ENCODE measurements around the gene PPAT. TPM values are rescaled to one million over a fixed set of nuclear protein-coding genes. Genes with fewer than 3 reads are reported as not detected.
"Not testable (repeated sequence)": the region's sequence is repeated elsewhere in the genome, so short reads cannot be mapped to it uniquely, and the experiment has no call there.

The PPAT gene
- total RNA-seq, 1 donor, result 8.3 TPM

DNA sequence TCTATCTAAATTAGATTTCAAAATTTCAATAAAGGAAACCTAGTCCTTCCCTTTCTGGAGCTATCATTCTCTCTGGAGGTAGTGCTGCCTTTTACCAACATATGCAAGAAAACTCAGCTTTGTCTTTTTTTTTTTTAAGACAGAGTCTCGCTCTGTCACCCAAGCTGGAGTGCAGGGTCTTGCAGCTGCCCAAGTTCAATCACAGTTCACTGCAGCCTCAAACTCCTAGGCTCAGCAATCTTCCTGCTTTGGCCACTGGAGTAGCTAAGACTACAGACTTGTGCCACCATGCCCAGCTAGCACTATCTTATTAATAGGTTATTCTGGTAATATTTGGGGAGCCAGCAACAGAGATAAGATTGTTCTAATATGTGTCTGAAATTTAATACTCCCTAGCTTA is 60.5 kb downstream of the PPAT start:
- Histone ChIP-seq H3K79me2 (ENCODE audit: insufficient read depth, low read length) (no peaks in the 10 kb centered on the region), H4K20me1 (ENCODE audit: insufficient read depth, low read length) (no peaks in the 10 kb centered on the region), H3K4me3 (ENCODE audit: insufficient read depth, low read length) (no peak overlapping the region), H3K9me3 (ENCODE audit: low read depth, low read length) (no peaks in the 10 kb centered on the region), H3K36me3 (ENCODE audit: insufficient read depth, low read length) (peaks cover under 1% of the 10 kb centered on the region), H3K27me3 (ENCODE audit: insufficient read depth, low read length) (no peaks in the 10 kb centered on the region), H2AFZ (ENCODE audit: low read length) (no peak overlapping the region), H3K27ac (ENCODE audit: low read depth, low read length) (no peak overlapping the region), H3K4me1 (ENCODE audit: insufficient read depth, low read length) (no peaks in the 10 kb centered on the region), H3K4me2 (ENCODE audit: insufficient read depth, low read length) (no peak overlapping the region)
- no peak for DNase-seq (ENCODE audit: insufficient read length, low spot score, missing footprints)
- TF ChIP-seq, protein P1, sequence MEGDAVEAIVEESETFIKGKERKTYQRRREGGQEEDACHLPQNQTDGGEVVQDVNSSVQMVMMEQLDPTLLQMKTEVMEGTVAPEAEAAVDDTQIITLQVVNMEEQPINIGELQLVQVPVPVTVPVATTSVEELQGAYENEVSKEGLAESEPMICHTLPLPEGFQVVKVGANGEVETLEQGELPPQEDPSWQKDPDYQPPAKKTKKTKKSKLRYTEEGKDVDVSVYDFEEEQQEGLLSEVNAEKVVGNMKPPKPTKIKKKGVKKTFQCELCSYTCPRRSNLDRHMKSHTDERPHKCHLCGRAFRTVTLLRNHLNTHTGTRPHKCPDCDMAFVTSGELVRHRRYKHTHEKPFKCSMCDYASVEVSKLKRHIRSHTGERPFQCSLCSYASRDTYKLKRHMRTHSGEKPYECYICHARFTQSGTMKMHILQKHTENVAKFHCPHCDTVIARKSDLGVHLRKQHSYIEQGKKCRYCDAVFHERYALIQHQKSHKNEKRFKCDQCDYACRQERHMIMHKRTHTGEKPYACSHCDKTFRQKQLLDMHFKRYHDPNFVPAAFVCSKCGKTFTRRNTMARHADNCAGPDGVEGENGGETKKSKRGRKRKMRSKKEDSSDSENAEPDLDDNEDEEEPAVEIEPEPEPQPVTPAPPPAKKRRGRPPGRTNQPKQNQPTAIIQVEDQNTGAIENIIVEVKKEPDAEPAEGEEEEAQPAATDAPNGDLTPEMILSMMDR (IDR thresholded peaks at IDR 0.05; ENCODE audit: extremely low read depth, low read depth, low read length), result no peak

DNA sequence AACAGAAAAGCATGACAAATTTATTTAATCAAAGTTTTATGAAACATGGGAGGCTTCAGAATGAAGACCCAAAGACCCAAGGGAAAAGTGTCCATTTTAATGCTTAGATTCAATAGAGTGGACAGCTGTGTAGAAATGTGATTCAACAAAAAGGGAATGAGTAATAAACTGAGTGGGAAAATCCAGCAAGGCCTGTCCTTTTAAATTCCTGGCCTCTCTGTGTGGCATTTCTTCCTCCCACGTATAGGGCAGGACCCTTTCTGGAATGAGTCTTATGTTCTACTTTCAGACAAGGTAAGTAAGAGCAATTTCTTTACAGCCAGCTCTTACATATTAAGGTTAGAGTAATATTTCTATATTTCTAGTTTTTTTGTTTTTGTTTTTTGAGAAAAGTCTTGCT is 62.6 kb downstream of the PPAT start:
- Histone ChIP-seq H3K27me3 (ENCODE audit: insufficient read depth, low read length) (no peaks in the 10 kb centered on the region), H3K4me2 (ENCODE audit: insufficient read depth, low read length) (no peak overlapping the region), H3K36me3 (ENCODE audit: insufficient read depth, low read length) (peaks cover 5% of the 10 kb centered on the region), H3K79me2 (ENCODE audit: insufficient read depth, low read length) (no peaks in the 10 kb centered on the region), H3K4me3 (ENCODE audit: insufficient read depth, low read length) (no peak overlapping the region), H2AFZ (ENCODE audit: low read length) (no peak overlapping the region), H3K9me3 (ENCODE audit: low read depth, low read length) (no peaks in the 10 kb centered on the region), H4K20me1 (ENCODE audit: insufficient read depth, low read length) (no peaks in the 10 kb centered on the region), H3K4me1 (ENCODE audit: insufficient read depth, low read length) (no peaks in the 10 kb centered on the region), H3K27ac (ENCODE audit: low read depth, low read length) (no peak overlapping the region)
- TF ChIP-seq, protein P1 (IDR thresholded peaks at IDR 0.05; ENCODE audit: extremely low read depth, low read depth, low read length), result no peak
- DNase-seq (ENCODE audit: insufficient read length, low spot score, missing footprints), result peak; percentile 57

DNA sequence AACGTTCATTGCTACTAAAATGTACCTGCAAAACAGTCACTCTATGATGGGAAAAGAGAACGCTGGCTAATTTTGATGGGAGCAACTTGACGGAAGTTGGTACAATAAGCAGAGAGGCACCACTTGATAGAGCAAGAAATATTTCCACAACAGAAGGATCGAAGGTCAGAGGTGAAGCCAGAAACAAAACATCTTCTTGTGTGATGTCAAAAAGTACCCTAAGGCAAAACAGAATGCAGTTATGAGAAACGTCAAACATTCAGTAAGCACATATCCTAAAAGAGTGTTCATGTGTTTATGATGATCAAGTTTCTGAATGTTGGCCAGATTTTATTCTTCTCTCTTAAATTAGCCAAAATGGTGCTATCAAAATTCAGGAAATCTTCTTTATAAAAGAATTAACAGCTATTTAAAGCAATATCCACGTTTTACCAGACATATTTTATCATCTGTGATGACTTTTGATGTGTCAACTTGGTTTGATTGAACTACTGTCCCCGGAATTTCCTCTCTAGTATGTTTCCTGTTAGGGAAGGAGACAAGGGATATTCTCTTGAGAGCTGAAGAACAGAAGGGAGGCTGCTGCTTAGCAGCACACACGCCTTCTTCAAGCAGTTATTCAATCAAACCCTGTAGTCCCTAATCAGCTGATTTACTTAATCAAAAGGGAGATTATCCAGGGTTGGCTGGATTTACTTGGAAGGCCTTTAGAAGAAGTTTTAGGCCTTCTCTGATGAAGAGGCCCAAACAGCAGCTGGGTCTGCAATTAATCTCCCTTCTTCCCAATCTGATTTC is 63.8 kb downstream of the PPAT start:
- Histone ChIP-seq H3K27me3 (ENCODE audit: insufficient read depth, low read length) (no peaks in the 10 kb centered on the region), H3K36me3 (ENCODE audit: insufficient read depth, low read length) (peaks cover 5% of the 10 kb centered on the region), H2AFZ (ENCODE audit: low read length) (peak overlapping the region; percentile 0), H3K4me3 (ENCODE audit: insufficient read depth, low read length) (no peak overlapping the region), H3K4me1 (ENCODE audit: insufficient read depth, low read length) (no peaks in the 10 kb centered on the region), H3K27ac (ENCODE audit: low read depth, low read length) (no peak overlapping the region), H3K79me2 (ENCODE audit: insufficient read depth, low read length) (no peaks in the 10 kb centered on the region), H3K4me2 (ENCODE audit: insufficient read depth, low read length) (no peak overlapping the region), H4K20me1 (ENCODE audit: insufficient read depth, low read length) (no peaks in the 10 kb centered on the region), H3K9me3 (ENCODE audit: low read depth, low read length) (no peaks in the 10 kb centered on the region)
- no peak for DNase-seq (ENCODE audit: insufficient read length, low spot score, missing footprints)
- TF ChIP-seq, protein P1 (IDR thresholded peaks at IDR 0.05; ENCODE audit: extremely low read depth, low read depth, low read length), result no peak

DNA sequence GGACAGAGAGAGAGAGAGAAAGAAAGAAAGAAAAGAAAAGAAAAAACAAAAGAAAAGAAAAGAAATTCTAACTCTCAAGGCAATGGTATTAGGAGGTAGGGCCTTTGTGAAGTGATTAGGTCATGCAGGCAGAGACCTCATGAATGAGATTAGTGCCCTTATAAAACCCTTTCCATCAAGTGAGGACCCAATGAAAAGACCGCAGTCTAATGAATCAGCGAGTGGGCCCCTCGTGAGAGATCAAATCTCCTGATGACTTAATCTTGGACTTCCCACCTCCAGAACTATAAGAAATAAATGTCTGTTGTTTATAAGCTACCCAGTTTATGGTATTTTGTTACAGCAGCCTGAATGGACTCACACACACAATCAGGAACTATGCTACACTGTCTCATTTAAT is 65.0 kb downstream of the PPAT start:
- Histone ChIP-seq H3K27me3 (ENCODE audit: insufficient read depth, low read length) (no peaks in the 10 kb centered on the region), H3K27ac (ENCODE audit: low read depth, low read length) (no peak overlapping the region), H4K20me1 (ENCODE audit: insufficient read depth, low read length) (no peaks in the 10 kb centered on the region), H3K4me3 (ENCODE audit: insufficient read depth, low read length) (no peak overlapping the region), H3K4me1 (ENCODE audit: insufficient read depth, low read length) (no peaks in the 10 kb centered on the region), H3K4me2 (ENCODE audit: insufficient read depth, low read length) (no peak overlapping the region), H3K36me3 (ENCODE audit: insufficient read depth, low read length) (peaks cover 5% of the 10 kb centered on the region), H2AFZ (ENCODE audit: low read length) (no peak overlapping the region), H3K79me2 (ENCODE audit: insufficient read depth, low read length) (no peaks in the 10 kb centered on the region), H3K9me3 (ENCODE audit: low read depth, low read length) (no peaks in the 10 kb centered on the region)
- TF ChIP-seq, protein P1 (IDR thresholded peaks at IDR 0.05; ENCODE audit: extremely low read depth, low read depth, low read length), result no peak
- DNase-seq (ENCODE audit: insufficient read length, low spot score, missing footprints), result no peak

DNA sequence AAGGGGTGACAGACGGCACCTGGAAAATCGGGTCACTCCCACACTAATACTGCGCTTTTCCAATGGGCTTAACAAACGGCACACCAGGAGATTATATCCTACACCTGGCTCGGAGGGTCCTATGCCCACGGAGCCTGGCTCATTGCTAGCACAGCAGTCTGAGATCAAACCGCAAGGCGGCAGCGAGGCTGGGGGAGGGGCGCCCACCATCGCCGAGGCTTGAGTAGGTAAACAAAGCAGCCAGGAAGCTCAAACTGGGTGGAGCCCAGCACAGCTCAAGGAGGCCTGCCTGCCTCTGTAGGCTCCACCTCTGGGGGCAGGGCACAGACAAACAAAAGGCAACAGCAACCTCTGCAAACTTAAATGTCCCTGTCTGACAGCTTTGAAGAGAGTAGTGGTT is 72.4 kb downstream of the PPAT start:
- not testable (repeated sequence) for H3K36me3 ChIP-seq (ENCODE audit: insufficient read depth, low read length); H2AFZ ChIP-seq (ENCODE audit: low read length); H3K27ac ChIP-seq (ENCODE audit: low read depth, low read length); H4K20me1 ChIP-seq (ENCODE audit: insufficient read depth, low read length); H3K79me2 ChIP-seq (ENCODE audit: insufficient read depth, low read length); DNase-seq (ENCODE audit: insufficient read length, low spot score, missing footprints); H3K4me3 ChIP-seq (ENCODE audit: insufficient read depth, low read length); H3K27me3 ChIP-seq (ENCODE audit: insufficient read depth, low read length); H3K4me1 ChIP-seq (ENCODE audit: insufficient read depth, low read length); H3K9me3 ChIP-seq (ENCODE audit: low read depth, low read length); H3K4me2 ChIP-seq (ENCODE audit: insufficient read depth, low read length)
